ENCODE results near the gene B4GALT2.

B4GALT2 gene

DNA sequence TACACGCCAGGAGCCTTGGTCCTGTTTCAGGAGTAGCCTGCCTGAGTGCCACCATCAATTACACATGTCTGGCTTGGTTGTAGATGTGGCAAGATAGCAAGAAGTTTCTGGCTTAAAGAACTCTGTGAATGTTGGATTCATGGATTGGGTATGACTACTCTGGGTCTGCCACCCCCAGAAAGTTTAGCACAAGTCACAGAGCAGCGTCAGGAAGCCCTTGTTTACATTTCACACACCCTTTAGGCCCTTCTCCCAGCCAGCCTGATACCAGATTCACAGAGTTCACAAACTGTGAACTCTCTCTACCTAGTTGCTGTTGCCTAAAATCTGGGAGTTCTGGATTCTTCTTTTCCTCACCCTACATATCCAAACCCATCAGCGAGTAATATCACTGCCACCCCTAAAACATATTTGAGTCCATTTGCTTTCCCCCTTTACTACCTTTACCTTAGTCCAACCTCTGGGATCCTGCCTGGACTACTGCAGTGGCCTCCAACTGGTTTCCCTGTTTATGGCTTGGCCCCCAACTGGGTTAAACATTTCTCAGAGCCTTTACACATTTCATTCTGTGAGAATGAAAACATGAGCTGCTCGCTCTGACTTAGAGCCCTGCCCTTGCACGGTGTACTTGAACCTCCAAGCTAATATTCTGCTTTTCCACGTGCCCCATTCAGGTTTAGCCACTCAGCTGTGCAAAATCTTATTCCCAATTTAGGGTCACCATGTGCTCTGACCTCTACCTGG, 8.3 kb downstream of the B4GALT2 start:
- DNase-seq = no peak

DNA sequence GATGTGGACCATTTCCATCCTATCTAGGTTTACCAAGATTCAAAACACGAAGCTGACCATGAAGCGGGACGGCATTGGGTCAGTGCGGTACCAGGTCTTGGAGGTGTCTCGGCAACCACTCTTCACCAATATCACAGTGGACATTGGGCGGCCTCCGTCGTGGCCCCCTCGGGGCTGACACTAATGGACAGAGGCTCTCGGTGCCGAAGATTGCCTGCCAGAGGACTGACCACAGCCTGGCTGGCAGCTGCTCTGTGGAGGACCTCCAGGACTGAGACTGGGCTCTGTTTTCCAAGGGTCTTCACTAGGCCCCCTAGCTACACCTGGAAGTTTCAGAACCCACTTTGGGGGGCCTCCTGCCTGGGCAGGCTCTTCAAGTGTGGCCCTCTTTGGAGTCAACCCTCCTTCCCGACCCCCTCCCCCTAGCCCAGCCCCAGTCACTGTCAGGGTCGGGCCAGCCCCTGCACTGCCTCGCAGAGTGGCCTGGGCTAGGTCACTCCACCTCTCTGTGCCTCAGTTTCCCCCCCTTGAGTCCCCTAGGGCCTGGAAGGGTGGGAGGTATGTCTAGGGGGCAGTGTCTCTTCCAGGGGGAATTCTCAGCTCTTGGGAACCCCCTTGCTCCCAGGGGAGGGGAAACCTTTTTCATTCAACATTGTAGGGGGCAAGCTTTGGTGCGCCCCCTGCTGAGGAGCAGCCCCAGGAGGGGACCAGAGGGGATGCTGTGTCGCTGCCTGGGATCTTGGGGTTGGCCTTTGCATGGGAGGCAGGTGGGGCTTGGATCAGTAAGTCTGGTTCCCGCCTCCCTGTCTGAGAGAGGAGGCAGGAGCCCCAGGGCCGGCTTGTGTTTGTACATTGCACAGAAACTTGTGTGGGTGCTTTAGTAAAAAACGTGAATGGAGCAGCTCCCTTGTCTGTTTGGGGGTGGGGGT, 11.5 kb downstream of the B4GALT2 start:
- no peak for DNase-seq

DNA sequence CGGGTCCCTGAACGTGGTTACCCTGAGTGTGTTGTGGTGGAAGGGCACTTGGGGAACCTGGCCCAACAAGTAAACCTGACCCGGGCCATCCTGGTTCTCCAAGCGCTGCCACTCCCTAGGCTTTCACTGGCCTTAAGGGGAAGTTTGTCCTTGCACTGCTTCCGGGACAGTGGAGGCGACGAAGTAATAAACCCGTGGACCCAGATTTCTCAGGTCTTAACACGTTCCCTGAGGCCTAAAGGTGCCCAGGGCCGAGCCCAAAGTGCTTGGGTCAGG, 12.1 kb downstream of the B4GALT2 start:
- DNase-seq = no peak

DNA sequence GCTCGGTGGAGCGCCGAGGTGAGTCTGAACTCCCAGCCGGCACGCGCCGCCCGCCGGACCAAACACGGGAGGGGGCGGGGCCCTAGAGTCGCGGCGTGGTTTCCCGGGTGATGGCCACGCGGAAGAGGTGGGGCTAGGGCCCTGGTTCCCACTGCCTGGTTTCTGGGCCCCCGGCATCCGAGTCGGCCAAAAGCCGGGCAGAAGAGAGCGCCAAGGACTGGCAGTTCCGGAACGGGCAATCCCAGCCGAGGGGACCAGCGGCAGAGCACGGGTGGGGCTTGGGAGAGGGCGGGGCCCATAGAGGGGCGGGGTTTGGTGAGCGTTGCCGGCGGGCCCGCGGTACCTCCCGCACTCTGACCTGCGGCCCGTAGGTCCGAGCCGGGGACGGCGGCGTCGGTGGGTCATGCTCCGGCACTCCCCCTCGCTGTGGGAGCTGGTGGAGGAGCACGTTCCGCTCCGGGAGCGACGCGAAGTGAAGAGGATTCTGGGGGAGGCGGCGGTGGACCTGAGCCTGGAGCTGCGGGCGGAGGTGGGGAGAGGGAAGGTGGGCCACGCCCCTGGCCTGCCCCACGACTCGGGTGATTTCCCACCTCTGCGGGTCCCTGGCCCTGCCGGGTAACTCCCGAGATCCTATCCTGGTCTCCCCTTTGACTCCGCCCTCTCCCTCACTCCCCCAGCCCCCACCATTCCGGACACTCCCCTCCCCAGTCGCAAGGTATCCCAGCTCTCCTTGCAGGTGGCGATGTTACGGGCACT, 12.6 kb downstream of the B4GALT2 start, which contains the start of gene CCDC24:
Gene CCDC24, plus strand, starts transcription at position 124 of the 756 bp plus-strand sequence. Its CDS starts 280 bp downstream, at position 404.
- DNase-seq = peak; percentile 85

DNA sequence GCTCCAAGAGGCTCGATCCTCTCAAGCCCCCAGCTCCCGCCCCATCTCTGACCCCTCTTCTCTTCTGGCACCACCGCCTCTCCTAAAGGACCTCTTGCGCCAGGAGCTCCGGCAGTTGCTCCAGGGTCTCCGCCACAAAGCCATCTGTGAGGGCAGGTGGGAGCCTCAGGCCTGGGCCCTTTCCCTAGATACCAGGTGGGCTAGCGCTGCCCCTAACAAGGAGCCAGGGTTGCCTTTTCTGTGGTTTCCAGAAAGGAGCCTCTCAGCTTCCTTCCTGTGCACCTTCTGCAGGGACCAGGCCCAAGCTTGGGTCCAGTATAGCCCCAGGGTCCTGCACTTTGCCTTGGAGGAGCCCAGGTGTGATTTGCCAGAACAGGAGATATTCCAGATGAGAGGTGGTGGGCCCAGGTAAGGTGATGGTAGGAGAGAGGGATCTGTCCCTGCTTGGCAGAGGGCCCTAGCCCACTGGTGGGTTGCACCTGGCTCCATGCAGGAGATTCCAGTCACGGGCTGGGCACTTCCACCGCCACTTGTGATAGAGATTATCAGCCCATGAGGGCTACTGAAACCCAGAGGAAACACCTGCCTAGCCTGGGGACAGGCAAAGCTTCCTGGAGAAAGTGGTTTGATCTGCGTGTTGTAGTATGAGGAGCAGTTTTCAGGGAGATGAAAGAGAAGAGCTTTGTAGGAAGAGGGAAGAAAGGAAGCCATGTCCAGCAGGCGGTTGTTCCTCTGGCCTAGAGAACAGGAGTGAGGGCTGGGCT, 13.4 kb downstream of the B4GALT2 start:
- DNase-seq = no peak

DNA sequence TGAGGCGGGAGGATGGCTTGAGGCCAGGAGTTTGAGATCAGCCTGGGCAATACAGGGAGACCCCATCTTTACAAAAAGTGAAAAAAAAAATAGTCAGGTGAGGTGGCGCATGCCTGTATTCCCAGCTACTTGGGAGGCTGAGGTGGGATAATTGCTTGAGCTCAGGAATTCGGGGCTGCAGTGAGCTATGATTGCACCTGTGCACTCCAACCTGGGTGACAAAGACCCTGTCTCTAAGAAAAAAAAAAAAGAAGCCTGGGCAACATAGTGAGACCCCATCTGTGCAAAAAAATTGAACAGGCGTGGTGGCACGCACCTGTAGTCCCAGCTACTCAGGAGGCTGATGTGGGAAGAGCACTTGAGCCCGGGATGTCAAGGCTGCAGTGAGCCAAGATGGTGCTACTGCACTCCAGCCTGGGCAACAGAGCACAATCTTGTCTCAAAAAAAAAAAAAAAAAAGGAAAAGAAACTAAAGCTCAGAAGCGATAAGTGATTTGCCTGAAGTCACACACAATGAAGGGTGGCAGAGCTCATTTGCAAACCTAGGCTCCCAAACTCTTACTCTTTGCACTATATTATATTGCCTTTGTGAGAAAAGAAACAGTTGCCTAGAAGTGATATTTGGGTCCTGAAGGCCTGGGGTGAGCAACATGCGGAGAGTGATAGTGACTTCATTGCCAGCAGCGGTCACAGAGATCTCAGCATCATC, 14.3 kb downstream of the B4GALT2 start:
- DNase-seq = no peak

DNA sequence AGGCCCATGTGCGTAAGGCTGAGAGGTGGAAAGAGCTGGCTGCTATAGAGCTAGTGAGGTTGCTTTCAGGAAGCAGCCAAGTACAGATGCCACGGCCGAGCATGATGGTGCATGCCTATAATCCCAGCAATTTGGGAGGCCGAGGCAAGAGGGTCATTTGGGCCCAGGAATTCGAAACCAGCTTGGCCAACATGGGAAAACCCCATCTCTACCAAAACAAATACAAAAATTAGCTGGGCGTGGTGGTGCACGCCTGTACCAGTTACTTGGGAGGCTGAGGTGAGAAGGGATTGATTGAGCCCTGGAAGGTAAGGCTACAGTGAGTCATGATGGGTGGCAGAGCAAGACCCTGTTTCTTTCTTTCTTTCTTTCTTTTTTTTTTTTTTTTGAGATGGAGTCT, 15.1 kb downstream of the B4GALT2 start:
- DNase-seq = no peak

DNA sequence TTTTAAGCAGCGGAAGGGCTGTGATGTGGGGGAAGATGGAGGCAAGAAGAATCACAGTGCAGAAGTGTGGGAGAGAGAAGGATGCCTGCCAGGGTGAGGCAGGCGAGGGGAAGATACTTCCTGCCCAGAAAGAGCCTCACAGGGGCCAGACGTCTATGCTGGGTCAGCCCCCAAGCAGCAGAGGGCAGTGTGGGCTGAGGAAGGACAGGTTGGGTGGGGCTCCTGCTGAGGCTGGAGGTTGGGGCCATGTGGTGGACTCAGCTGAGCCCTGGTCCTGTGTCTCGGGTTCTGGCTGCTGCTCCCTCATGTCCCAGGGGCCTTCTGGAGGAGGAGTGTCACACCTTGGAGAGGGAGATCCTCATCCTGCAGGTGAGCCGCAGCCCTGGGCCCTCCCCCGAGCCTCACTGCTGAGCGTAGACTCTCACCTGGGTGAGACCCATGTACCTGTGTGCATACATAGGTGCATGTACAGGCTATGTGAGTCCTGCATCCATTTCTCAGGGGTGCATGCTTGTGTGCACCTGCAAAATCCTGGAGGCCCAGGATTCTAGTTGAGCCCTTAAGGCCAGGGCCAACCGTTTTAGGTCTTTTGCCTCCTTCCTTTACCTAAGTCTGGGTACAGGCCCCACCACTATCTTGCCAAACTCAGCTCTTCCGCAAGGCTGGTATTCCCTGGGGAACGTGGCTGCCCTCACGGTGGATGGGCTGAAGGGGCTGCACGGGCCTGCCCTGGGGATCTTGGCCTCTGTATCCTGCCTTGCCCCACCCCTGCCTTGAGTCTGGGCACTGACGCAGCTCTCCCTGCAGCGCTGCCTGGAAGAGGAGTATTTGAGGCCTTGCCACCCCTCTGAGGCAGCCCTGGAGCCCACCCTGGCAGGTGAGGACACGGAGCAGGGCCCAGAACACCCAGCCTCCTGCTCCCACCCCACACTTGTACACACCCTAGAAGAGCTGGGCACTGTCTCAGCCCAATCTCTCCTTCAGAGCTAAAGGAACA, 16.1 kb downstream of the B4GALT2 start:
- peak; percentile 21 for DNase-seq

DNA sequence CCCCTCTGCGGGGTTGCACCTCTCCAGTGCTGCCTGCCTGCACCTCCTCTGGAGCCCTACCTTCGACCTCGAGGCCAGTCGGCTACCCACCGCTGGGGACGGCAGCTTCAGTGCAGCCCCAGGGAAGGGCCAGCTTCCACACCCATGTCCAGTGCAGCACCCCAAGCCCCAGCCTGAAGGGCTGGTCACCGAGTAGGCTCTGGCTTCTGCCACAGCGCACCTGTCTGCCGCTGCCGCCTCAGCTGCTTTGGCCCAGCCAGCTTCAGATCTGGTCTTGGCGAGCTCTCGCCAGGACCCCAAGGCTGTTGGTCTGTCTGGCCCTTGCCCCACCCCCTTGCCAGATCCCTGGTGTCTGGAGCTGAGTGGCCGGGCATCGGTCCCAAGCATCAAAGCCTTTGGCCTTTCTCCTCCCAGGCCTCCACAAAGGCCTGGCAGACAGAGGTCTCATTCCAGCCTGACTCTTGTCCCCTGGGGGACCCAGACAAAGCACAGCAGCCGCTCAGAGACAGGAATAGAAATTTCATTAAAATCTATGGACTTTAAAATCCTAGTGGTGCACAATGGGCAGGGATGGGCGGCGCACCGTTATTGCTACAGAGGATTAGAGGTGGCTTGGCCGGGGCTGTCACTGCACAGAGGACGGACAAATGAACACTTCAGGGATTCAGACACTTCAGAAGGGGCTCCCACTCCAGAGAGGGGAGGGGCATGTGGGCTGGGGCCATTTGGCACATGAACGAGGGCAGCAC, 17.1 kb downstream of the B4GALT2 start:
- DNase-seq = no peak

DNA sequence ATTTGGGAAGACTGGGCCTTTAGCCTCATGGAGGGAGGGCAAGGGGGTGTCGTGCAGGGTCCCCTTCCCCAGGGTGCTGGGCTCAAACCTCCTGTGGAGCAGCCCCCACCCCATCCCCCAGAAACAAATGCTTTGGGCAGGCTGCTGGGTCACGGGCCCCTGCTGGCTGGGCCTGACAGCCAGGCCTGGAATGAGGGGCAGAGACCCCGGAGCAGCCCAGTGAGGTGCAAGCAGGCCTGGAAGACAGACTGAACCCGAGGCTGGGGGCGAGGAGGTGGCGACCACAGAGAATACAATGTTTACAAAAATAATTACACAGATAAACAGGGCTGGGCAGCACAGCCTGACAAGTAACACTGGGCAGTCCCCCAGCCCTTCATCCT, 17.7 kb downstream of the B4GALT2 start:
- DNase-seq = no peak

DNA sequence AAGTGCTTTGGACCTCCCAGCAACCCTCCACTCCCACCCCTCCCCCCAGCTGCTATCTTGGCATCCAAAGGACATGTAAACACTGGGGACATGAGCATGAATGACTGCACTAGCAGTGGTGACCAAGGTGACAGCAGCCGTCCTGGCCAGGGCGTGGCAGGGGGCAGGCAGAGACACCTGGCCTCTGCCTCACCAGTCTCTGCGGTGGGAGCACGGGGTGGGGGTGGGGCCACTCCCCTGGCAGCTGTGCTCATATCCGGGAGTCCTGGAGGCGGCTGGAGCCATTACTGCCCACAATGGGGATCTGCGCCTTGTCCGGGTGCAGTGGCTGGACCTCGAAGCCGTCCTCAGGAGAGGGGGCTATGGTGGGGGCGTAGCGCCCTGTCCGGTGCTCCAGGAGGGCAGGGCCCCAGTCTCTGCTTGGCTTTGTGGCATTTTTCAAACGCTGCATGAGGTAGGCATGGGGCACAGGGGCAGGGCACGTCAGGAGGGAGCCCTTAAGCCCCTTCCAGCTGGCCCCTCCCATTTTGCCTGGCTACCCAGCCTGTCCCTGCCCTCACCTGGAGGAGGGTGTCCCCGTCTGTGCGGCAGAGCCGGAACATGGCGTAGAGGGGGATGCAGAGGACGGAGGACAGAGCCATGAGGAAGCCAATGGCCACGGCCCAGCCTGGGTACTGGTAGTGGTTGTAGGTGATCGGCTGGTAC, 18.4 kb downstream of the B4GALT2 start:
- no peak for DNase-seq

DNA sequence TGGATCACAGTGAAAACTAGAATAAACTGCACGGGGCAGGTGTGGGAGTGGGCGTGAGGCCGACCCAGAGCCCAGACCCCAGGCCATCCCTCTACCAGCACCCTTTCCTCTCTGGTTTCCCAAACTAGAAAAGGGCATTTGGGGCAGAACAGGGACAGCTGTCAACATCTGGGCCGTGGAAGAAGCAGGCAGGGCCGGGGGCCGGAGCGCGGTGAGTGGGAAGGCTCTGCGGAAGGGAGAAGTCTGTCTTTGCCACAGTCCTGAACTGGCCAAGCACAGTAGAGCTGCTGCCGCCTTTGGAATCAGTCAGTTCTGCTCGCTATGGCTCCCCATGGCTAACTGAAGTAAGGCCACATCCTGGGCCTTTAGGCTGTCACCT, 19.0 kb downstream of the B4GALT2 start:
- DNase-seq = no peak

DNA sequence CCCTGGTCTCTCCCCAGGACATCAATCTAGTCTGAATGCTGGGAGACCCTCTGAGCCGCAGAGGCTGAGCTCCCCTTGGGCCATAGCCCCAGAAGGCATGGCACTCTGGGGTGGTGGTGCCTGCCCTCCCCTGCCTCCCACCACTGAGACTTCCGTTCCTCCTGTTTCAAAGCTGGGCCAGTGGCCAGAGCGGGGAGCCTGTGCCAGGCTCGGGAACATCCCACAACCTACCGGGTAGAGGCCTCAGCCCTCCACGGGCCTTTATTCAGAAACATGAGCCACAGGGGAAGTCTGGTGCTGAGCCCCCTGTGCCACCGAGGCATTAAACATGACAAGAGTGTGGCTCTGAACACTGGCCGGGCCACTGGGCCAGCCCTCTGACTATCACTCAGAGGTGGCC, 20.4 kb downstream of the B4GALT2 start:
- DNase-seq = no peak

DNA sequence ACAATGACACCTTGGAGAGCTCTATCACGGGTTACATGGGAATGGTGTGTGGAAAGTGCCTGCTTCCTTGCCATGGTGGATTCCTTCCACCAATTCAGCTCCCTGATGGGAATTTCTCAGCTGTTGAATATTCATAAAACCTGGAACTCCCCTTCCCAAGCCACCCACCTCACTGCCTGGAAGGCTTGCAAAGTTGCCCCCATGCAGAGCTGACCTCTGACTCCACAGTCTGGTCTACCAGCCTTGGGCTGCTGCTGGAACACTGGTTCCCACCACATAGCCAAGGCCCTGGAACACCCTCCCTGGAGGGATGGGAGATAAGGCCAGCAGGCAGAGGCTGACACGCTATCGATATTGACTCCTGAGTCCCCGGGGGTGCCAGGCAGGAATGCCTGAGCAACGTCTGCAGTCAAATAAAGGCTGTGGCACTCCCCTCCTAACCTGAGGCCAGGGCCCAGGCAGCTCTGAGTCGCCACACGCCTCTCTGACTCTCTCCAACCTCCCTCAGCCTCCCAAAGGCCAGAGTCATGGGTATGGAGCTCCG, 21.2 kb downstream of the B4GALT2 start:
- DNase-seq = no peak

DNA sequence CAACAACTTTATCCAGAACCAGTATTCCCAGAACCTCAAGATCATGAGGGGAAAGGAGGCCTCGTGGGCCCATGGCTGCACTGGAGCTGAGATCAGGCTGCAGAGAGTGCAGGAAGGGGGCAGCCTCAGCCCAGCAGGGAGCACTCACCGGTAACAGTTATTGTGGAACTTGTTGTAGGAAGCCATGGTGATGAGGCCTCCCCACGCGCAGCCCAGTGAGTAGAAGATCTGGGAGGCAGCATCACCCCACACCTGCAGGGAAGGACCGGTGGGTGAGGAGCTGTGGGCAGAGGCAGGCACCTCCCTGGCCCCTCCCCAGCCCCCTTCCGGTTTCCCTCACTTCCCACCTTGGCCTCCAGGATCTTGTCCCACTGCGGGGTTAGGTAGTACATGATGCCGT, 23.2 kb downstream of the B4GALT2 start:
- no peak for DNase-seq

DNA sequence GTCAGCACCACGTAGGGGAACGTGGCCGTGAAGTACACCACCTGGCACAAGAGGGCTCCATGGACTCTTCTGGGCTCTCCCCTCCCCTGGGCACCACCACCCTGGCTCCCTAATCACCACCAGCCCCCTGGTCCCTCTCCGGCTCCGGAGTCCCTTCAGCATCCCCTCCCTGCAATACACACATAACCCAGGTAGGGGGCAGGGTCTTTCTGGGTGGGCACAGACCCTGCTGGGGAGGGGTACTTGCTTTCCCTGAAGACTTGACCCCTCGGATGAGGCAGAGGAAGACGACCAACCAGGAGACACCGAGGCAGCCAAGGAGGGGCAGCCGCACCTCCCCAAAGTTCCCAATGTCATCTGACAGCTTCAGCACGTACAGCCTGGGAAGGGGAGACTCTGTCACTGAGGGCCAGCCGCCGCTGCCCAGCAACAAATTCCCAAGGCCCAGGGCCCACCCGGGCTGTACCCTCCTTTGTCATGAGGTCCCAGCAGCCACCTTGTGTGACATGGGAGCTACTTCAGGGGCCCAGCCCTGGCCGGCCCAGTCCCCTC, 23.7 kb downstream of the B4GALT2 start:
- DNase-seq = no peak

DNA sequence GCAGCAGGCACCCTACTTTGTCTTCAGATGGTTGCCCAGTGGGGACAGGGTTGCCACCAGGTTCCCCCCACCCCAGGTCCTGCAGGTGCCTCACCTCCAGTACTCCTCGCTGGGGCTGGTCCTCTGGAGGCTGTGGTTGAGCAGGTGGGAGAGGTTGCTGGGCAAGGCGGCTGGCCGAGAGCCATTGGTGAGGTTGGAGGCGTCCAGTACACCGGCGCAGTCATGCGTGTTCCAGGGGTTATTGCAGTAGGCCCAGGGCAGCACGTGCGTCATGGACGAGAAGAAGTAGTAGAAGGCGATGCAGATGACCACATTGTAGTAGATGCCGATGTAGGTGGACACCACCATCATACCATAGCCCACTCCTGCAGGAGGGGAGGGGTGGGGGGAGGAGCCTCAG, 29.2 kb downstream of the B4GALT2 start:
- DNase-seq = no peak

DNA sequence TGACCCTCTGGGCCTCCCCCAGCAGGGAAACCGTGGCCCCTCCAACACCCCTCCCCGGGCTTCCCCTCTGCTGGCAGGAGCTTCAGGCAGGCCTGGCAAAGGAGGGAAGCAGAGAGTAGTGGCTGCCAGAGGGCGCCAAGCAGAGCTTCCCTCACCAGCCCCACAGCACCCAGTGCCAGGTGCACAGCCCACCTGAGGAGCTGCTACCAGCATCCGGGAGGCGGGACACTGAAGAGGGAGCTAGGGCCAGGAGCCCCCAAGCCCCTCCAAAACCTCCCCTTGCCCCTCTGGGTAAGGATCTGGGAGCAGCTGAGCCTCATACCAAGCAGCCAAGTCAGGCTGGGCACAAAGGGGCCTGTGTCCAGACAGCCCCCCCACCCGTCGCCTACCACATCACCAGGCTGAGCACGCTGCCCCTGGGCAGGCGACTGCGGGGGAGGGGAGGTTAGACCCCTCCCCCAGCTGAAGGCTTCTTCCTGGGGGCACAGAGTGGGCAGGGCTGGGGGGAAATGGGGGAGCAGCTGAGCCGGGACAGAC, 32.0 kb downstream of the B4GALT2 start:
- no peak for DNase-seq

DNA sequence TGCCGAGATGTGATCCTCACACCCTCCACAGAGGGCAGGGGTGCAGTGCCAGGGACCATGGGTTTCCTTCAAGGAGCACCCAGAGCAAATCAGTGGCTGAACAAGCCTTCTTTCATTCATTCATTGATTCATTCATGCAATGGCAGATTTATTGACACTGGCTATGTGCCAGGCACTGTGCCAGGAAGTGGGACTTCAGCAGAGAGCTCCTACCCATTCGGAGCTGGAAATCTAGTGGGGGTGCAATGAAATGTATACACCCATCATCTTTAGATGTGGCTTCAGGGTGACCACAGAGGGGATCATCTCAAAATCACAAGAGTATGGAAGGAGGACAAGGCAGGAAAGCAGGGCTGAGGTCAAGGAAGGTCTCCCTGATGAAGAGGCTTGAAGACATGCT, 33.4 kb downstream of the B4GALT2 start:
- no peak for DNase-seq

Measured in activated CD4-positive, alpha-beta T cell treated with anti-CD3 and anti-CD28 coated beads, Interleukin-2, Interleukin-6, amounts not matched to agents 100 ng/mL and 50 ng/mL, durations not matched to agents 16 hours and 8 hours (primary cell).